Breast epithelium (tissue), 3 donors: Measurements from ENCODE around the gene DUSP9.

Source experiments
- POLR2A ChIP-seq: fragments of 450-650 bp; IDR thresholded peaks from one replicate; pipeline ENCODE4 v1.6.1; 2016; ENCODE audit warnings: antibody characterized with exemption, mild to moderate bottlenecking, moderate library complexity
- POLR2AphosphoS5 ChIP-seq, 3 donors: sonication (generic); formaldehyde crosslinking; IDR thresholded peaks; one replicate each; pipeline ENCODE4 v1.6.1; 2017; ENCODE audit warnings: antibody characterized with exemption in 3 of 3
- TF ChIP-seq, protein P1 (sequence below), 3 donors: fragments of 450-650 bp; IDR thresholded peaks; one replicate each; pipeline ENCODE4 v1.5.1; 2016 to 2017; ENCODE audit warnings: antibody characterized with exemption in 3 of 3, mild to moderate bottlenecking in 3 of 3, moderate library complexity in 3 of 3

DNA sequence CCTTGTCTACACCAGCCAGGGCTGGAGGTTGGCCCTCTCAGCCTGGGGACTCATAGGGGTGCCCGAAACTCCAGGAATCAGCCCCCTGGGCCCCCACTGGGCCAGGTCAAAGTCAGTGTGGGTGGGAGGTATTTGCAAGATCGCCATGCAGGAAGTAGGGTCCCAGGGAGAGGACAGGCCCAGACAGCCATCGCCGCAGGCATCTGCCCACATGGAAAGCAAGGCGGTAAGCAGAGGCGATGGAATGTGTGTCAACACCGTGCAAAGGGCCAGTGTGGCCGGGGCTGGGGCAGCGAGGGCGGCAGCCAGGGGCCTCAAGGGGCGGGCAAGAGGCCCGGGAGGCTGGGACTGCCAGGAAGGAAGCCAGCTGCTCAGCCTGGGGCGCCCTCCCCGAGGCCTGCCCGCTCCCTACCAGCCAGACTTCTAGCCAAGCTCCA is 19.3 kb upstream of the DUSP9 start:
- TF ChIP-seq, protein P1, sequence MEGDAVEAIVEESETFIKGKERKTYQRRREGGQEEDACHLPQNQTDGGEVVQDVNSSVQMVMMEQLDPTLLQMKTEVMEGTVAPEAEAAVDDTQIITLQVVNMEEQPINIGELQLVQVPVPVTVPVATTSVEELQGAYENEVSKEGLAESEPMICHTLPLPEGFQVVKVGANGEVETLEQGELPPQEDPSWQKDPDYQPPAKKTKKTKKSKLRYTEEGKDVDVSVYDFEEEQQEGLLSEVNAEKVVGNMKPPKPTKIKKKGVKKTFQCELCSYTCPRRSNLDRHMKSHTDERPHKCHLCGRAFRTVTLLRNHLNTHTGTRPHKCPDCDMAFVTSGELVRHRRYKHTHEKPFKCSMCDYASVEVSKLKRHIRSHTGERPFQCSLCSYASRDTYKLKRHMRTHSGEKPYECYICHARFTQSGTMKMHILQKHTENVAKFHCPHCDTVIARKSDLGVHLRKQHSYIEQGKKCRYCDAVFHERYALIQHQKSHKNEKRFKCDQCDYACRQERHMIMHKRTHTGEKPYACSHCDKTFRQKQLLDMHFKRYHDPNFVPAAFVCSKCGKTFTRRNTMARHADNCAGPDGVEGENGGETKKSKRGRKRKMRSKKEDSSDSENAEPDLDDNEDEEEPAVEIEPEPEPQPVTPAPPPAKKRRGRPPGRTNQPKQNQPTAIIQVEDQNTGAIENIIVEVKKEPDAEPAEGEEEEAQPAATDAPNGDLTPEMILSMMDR (IDR thresholded peaks at IDR 0.05), result no peak
- TF ChIP-seq POLR2AphosphoS5 (IDR thresholded peaks at IDR 0.05) (no peak), POLR2A (no peak)
